NCI-H2107 (cell line): Measurements from ENCODE around the gene CACNA1I.

Experiments used
- DNase-seq: peaks from one replicate; lab custom pipeline; 2025; lab: John Stamatoyannopoulos, UW

The CACNA1I gene

GRCh38 chr22:39666926-39667325, 96.4 kb downstream of the CACNA1I start:
- DNase-seq, result no peak

- DNase-seq, result no peak
These were observed 98.9 kb downstream of the CACNA1I start for GRCh38 chr22:39669432-39669831.

- DNase-seq, result no peak
These were observed 101.4 kb downstream of the CACNA1I start for GRCh38 chr22:39671936-39672335.

- no peak for DNase-seq
These were observed 104.0 kb downstream of the CACNA1I start for GRCh38 chr22:39674536-39674935.

GRCh38 chr22:39675947-39676346, 105.4 kb downstream of the CACNA1I start:
- no peak for DNase-seq

GRCh38 chr22:39677967-39678366, 107.4 kb downstream of the CACNA1I start:
- no peak for DNase-seq

- DNase-seq, result no peak
These were observed 108.4 kb downstream of the CACNA1I start for GRCh38 chr22:39678862-39679490.

GRCh38 chr22:39679652-39680051, 109.1 kb downstream of the CACNA1I start:
- DNase-seq, result no peak

- no peak for DNase-seq
These were observed 109.9 kb downstream of the CACNA1I start for GRCh38 chr22:39680486-39680885.

GRCh38 chr22:39681038-39681861, 110.7 kb downstream of the CACNA1I start:
- no peak for DNase-seq

GRCh38 chr22:39682994-39683393, 112.4 kb downstream of the CACNA1I start:
- DNase-seq, result no peak

- no peak for DNase-seq
These were observed 113.1 kb downstream of the CACNA1I start for GRCh38 chr22:39683639-39684038.

GRCh38 chr22:39684702-39685281, 114.2 kb downstream of the CACNA1I start:
- no peak for DNase-seq

- DNase-seq, result no peak
These were observed 115.0 kb downstream of the CACNA1I start for GRCh38 chr22:39685336-39686177.

- no peak for DNase-seq
These were observed 115.6 kb downstream of the CACNA1I start for GRCh38 chr22:39686178-39686620.

- DNase-seq, result no peak
These were observed 116.4 kb downstream of the CACNA1I start for GRCh38 chr22:39686776-39687525.

GRCh38 chr22:39688186-39688785, 117.7 kb downstream of the CACNA1I start:
- no peak for DNase-seq

GRCh38 chr22:39689421-39689820, 118.9 kb downstream of the CACNA1I start:
- DNase-seq, result no peak

GRCh38 chr22:39690881-39691605, 120.5 kb downstream of the CACNA1I start:
- DNase-seq, result no peak

- no peak for DNase-seq
These were observed 123.5 kb downstream of the CACNA1I start for GRCh38 chr22:39693943-39694500.
